Middle frontal gyrus (tissue), 1 donor: ENCODE data around the gene PTH1R.

Experiments
- DNase-seq: peaks from one replicate; pipeline ENCODE4 v3.0.0-alpha.2; 2015; ENCODE audit warnings: low spot score; ENCODE audit errors: extremely low spot score

The PTH1R gene

DNA sequence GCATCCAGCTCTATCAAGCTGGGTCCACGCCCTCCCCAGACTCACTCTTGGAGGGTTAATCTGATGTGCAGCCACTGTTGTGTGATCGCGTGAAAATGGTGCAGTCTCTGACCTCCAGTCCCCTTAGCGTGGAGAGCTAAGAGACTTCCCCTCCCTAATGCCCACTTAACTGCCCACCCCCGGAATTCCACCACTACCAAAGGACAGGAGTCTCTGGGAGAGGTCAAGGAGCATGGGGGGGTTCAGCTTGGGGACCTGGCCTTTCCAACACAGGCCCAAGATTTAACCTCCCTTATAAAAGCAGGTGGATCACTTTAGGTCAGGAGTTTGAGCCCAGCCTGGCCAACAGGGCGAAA, 50.2 kb downstream of the PTH1R start:
- no peak for DNase-seq

DNA sequence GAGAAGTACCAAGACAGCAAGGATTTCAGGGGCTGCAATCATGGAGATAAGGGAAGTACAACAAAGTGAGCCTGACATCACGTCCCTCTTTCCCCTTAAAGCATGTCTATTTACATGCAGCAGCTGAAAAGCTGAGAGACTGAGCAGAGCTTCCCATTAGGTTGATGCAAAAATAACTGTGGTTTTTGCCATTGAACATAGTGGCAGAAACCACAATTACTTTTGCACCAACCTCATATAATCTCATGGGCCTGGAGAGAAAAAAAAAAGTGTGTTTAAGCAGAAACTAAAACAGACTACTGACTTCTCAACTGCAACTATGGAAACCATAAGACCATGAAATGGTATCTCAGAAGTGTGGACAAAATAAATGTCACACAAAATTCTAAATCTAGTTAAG, 50.8 kb downstream of the PTH1R start:
- DNase-seq: no peak

DNA sequence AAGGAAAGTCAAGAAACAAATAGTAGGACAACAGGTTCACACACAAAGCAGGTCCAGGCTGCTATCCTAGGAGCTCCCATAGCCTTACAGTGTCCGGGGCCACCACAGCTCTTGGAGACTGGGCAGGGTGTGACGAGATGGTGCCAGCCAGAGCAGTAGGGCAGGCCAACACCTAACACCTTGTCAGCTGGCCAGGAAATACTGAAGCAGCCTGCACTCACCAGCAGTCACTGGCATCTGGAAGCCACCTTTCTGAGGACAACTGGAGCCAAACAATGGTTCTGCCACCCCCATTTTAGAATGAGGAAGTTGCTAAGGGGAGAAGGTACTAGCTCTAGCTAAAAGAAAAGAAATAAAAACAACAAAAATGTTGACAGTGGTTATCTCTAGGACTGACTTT, 51.8 kb downstream of the PTH1R start:
- DNase-seq: no peak

DNA sequence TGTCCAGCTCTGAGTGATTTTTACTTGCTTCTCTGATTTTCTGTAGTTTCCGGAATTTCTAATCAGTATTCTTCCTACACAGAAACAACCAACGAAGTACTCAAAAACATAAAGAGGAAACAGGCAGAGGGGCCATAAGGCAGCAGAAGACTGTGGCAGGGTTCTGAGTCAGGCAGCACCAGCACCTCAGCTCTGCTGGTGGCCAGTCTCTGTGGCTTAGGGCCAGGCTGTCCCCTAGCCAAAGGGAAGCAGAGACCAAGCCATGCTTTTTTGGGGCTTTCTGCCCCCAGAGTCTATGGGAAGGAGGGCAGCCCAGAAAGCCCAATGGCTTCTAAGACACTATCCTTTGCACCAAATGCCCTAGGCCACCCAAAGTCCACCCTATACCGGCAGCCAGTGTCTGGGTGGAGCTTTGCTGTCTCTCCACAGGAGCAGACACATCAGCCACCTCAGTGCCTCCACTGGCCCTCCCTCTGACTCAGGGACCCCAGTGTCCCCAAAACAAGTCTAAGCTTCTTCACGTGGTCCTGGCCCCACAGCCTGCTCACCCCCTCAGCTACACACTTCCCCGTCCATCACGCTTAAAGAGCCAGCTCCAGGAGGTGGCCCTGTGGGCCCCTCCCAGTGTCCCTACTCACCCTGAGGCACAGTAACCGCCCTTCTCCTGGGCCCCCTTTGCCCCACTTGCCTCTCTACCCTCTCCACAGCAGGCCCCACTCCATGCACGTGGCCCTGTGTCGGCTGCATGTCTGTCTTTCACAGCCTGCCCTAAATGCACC, 52.8 kb downstream of the PTH1R start:
- no peak for DNase-seq

DNA sequence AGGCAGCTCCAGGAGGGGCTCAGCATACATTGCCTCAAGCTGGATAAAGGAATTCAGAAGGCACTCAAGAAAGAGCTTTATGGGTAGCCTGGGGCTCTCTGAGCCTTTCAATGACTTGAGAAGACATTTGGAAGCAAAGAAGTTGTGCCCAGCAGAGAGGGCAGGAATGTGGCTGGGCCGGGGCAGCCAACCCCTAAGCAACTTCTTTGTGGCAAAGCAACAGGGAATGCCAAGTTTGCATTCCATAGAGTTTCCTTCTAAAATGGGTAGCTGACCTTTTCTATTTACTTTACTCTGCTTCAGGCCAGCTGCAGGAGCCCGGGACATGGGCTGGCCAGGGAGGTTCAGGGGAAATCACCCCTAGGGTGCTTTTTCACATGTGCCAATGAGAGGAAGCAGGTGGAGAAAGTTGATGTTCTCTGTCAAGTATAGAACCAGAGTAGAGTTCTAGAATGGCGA, 53.5 kb downstream of the PTH1R start:
- DNase-seq: no peak

DNA sequence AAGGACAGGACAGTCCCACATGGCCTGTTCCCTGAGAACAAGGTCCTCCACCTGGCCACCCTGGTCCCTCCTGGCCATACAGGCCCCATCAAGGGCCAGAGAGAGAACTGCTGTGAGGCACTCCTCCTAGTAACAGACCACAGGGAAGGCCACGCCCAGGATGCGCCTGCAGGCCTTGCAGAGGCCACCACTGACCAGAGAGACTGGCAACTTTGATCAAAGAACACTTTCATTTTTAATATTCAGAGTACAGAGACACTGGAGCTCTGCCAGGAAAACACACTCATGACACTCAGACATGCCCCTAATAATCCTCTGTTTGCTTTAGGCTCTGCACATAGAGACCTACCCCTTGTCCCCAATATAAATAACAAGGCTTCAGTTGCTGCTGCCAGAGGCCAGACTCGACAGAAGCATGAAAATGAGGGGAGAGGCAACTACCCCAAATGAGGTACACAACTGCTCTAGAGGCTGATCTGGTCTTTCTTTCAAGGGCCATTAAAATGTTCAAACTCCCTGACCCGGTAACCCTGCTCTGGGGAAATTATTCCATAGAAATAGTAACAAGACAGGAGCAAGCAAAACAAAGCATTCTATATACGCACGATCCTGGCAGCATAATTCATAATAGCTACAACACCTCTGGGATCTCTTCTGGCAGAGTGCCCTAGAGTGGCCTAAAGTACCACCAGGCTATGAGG, 54.3 kb downstream of the PTH1R start:
- DNase-seq: no peak

DNA sequence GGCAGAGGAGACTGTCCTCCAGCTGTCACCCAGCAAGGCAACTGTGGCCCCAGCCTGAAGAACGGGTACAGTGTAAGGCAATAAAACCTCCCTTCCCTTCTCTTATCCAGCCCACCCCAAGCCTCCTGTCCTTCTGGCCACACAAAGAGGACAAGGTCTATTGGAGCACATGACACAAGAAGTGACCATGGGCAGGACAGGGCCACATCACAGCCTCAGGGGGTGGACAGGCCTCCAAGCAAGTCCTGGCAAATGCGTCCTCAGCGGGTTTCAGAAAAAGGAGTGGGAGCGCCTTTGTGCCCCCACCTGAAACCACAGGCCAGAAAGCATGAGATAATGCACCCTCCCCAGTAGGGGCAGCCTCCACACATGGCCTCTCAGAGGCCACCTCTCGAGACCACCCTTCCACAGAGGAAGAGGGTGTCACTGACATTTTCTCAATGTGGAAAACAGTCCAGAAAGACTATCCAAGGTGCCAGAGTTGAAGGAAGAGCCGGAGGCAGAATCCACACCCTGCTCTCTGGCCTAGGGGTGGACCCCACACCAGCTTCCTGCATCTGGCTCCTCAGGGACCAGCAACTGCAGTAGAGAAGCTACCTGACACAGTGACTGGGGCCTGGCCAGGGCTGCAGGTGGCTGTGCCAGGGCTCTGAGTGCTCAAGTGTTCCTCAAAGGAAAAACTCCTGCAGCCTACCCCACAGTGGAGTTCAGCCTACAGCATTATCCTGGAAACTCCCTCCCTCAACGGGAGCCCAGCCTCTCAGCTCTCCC, 55.1 kb downstream of the PTH1R start:
- DNase-seq: no peak

DNA sequence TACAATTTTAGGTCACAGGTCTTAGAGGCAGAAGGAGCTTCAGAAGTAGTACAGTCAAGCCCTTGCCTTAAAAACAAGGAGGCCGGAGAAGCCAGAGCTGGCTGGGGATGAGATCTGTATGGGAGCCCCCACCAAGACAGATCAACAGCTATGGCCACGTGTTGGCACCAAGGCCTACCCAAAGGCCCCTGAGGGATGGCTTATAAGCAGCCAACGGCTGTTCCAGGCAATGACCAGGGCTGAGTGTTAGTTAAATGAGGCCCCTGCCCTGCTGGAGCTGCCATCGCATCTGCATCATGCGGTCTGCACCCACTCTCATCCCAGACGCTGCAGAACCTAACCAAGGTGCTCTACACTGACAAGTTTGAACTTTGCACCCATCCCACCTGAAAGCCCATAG, 55.7 kb downstream of the PTH1R start:
- DNase-seq: no peak

DNA sequence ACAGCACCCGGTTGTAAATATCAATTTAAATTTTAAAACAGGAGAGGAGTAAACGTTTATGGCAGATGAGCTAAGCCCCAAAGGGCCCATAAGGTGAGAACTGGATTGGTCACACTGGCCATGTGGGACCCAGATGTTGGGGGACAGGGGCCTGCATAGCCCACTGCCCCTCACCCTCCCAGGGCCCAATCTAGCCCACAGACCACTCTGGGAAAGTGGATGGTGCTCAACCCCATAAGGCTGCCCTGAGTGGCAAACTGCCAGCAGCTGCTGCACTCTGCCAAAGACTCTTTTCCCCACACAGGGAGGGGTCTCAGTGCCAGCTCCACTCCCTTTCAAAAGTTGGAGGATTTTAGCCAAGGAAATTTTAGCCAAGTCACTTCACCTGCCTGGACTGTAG, 56.6 kb downstream of the PTH1R start:
- no peak for DNase-seq

DNA sequence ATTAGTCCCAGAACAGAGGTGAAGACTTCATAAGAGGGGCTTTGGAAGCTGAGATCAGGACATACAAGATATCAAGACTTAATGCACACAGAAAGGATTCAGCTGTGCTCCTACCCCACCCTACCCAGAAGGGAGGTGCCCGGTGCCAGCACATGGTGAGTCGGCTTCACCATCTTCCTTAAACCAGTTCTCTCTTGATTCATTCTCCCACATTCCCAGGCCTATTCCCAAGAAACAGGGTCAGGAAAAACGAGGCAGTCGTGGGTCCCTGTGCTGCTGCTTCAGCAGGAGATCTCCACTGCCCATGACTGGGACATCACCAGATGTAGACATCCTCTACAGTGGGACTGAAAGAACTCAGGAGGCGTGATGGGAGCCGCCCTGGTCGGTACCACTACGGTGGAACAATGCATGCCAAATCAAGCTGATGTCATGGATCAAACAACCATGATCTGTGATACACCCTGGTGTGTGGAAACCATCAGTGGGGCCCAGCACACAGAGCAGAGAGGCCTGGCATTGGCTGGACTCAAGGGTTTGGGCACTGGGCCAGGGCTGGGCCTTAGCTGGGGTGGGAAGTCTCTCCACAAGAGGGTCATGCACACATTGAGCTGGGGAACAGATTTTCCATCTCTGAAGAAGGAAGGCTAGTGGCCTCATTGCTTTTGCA, 57.1 kb downstream of the PTH1R start:
- no peak for DNase-seq

DNA sequence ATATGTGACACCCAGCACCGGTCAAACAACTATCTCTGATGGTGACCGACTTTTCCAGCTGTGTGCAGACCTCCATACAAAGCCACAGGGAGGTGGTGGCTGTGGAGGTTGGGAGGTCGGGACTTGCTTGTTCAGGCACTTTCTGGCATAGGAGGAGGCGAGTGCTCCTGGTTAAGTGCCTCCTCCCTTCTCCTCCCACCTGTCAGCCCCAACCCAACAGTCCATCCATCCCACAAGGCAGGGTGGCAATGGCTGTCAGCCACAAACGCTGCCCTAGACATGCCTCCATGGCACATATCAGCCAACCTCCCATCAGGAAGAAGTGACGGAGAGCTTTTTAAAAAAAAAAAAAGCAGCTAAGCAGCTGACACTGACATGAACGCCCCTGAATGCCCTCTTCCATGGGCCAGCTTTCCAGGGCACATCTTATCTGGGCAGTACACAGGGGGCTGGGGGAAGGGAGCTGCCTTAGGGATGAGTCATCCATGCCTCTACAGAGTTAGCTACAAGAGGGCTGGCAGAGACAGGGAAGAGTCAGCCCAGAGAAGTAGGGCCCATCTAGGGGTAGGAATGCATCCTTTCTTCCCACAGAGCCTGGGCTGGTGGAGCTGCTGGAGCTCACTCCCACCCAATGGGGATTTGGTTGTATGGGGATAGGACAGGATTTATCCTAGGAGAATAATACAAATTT, 57.8 kb downstream of the PTH1R start:
- no peak for DNase-seq

DNA sequence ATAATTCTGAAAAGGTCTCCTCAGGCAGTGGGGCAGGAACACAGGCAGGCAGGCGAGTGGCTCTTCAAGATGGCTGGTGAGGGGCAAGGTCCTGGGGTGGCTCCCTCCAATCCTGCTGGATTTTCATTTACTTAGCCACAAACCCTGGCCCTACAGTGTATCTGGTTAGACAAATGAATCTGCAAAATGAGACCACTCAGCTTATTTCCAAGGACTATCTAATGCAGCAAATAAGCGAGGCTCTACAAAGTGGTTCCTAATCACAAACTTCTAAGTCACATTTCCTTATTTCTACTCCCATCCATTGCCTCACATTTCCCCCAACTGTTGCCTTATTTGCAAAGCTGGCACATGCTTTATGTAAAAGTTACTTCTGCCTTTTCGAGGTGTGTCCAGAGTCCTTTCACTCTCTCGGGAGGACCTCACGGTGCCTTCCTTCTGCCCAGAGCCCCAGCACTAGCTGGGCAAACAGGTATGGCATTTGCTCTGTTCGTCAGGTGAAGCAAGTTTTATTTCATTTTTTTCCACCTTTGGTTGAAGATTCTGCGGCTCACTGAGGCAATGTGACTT, 58.6 kb downstream of the PTH1R start:
- DNase-seq: no peak

DNA sequence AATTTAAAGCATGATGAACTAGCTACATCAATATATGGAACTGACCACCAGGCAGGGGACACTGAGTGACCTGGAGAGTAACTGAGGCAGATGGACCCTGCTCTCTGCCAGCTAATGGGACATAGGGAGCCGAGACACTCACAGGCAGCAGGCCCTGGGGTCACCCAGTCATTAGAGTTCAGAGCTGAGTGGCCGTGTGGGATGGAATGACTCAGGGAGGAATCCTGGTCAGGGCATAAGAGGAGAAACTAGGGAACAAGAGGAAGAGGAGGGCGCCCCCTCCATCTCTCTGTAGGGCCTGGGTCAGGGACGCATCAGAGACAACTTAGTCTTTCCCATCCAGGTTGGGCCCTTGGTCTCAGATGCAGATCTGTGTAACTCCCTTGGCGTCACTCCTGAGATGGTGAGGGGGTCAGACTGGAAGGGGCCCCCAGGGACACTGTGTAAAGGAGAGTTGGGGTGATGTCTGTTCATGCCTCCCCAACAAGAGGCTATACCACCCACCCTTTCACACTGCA, 59.3 kb downstream of the PTH1R start:
- no peak for DNase-seq

DNA sequence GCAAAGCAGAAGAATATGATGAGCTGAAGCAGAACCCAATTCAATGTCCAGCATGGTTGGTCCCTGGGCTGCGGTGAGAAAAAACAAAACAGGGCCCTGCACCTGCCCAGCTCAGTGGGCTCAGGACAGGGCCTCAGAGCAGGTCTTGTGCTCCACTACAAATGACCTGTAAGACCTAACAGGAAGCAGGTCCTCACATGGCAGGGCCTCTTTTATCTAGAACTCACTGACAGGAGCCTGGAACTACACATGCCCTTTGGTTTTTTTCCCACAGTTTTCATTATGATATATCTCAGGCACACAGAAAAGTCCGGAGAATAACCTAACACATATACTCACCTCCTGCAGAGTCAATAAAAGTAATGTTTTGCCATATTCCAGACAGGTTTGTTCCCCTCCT, 60.6 kb downstream of the PTH1R start:
- DNase-seq: no peak

DNA sequence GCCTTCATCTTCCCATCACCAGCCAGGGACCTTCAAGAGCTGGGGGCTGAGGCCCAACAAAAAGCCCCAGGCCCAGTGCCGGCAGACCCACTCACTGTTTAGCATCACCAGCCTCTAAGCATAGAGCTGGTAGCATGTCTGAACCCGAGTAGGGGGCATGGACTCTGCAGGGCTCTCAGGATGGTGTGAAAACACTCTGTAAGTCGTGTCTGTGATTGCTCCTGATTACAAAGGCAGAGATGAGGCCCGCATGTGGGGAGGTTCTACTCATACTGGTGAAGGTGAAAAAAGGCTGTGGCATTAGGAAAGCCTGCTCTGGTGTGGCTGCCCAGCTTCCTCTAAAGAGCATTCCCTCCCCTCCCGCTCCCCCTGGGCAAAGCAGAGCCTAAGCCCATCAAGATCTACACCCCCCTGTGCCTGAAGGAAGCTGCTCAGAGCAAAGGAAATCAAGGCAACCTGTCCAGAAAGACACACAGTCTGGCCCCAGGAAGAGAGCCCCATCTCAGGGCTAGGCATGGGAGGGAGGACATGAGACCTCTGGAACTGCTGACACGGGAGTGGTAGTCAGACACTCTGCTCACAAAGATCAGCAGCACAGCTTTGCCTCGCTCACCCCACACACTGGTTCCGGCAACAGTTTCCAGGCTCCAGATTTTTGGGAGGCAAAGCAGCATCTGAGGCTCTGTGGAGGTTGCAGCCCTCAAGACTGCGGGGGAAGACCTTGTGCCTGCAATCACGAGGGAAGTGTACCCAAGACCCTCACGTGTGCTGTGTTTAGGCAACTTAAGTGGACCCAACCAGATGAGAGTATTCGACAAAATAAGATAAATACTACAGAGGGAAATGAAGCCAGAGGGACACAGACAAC, 62.3 kb downstream of the PTH1R start:
- no peak for DNase-seq

DNA sequence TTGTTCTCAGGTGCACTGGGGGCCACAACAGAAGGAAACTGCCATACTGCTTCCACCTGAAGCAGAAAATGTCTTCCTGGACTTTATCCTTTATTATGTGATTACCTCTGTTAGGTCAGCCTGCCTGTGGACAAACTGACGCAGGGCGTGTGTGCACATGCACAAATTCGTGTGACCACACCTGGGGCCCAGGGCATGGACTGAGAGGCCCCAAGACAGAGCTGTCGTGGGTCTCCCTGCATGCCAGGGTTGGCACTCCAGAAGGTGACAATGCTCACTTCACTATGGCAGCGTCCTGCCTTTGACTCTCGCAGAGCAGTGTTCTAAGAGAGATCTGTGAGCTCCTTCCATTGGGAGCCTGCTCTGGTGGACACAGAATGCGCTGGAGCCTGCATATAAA, 64.6 kb downstream of the PTH1R start:
- DNase-seq: no peak

DNA sequence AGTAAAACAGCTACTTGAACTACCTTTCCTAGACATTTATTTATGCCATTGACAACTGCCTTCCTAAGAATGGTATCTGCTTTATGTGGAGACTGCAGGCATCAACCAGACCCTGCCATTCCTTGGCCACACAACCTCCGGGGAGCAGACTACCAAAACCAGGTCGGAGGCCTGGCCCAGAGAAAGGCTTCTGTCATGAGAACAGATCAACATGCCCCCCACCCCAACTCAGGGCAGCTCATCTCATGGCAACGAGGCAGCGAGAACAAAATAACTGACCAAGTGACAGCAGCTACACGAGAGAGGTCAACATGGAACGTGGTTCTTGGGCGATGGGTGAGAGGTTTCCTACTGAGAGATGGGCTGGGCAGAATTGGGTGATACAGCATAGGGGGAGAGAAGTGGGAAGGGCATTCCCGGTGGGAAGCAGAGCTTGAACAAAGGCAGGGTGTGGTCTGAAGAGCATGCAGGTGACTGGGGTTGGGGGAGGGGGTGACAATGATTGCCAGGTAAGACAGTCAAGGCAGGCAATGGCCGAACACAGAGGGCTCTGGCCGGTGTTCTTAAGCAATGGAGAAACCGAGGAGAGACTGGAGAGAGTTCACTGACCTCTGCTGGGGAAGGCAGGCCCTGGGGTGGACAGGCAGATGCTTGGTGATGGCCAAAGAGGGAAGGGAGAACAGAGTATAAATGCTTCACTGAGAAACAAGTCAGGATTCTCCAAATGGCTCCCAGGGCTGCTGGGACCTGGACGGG, 65.1 kb downstream of the PTH1R start:
- DNase-seq: no peak

DNA sequence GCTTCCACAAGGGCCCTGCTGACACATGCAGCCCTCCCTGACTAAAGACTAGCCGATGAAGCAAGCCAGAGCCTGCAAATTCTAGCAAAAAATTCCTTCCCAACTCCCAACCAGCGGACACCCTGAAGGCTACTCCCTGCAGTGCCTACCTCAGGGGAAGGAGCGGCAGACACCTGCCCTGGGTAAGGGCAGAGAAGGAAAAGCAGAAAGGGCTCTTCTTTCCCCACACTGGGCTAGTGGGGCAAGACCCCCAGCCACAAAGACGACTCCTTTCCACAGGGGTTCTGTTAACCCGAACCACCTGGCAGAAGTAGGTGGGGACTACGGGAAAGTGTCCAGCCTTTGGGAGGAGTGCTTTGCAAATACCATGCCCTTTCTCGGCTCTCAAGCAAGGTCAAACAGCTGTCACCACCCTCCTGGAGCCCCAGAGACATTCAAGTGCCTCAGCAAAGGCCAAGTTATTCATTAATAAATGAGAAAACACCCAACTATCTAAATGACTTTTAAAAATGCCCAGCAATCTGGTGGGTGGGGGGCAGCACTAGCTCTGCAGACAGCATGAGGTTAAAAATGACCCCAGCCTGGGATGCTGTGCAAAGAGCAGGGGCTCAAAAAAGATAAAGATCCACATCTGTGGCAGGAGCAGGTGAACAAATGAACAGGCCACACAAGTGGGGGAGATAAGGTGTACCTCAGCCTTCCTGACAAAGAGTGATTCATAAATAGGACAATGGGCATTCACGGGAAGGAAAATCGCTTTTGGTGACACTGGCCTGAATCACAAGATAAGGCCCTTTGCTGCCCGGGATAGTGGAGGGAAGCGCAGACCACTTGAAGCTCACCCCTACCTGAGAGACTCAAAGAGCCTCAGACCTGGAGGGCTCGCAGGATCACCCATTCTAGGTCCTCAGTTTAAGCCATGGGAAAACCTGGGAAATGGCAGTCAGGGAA, 66.0 kb downstream of the PTH1R start:
- DNase-seq: no peak
